GM20000 (cell line): ENCODE measurements around the gene SPR.

Experiments
- DNase-seq: peaks from one replicate; pipeline ENCODE4 v3.0.0; 2012; ENCODE audit warnings: low spot score
- TF ChIP-seq, protein P1 (sequence below): IDR thresholded peaks from 2 replicates; pipeline ENCODE4 v1.5.1; 2012; ENCODE audit warnings: mild to moderate bottlenecking, control low read depth; ENCODE audit errors: extremely low read depth, missing control alignments

The SPR gene

DNA sequence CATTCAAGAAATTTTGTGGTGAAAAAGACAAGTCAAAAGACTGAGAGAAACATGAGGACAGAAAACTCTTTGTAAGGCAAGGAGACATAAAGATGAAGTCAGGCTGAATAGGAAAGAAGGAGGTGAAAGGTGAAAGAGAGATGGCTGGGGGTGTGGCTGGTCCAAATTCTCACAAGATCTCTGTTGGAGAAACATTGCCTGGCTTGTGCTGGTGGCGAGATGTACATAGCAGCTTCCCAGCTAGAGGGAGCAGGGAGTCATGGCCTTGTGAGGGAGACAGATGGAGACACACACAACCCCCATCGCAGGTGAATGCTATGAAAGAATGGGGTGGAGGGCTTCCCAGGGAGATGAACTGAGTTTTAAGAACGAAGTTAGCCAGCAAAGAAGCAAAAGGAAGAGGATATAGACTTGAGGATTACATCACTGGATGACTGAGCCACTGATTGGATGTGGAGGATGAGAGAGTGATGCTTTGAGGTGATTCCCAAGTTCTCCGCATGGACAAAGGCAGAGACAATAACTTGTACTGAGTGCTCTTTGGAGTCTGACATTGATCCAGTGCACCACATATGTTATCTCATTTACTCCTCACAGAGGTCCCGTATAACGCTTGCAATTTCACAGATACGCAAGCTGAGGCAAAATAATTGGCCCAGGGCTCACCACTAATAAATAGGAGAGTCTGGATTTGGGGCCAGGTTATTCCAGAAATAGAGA, 26.4 kb downstream of the SPR start:
- DNase-seq = peak; percentile 6

DNA sequence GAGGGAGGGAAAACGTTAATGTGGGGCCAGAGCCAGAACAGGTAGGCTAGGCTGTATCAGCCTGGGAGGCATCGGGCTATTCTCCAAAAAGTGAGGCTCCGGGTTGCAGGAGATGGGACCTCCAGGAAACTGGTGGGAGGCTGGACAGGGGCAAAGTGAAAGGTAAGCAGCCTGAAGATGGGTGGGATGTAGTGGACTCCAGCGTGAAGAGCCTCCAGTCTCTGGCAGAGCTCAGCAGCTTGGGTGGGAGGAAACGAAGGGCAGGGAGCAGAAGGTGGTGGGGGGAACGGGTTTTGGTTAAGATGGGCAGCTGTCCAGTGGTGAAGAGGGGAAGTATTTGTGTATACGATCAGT, 27.0 kb downstream of the SPR start:
- TF ChIP-seq, protein P1, sequence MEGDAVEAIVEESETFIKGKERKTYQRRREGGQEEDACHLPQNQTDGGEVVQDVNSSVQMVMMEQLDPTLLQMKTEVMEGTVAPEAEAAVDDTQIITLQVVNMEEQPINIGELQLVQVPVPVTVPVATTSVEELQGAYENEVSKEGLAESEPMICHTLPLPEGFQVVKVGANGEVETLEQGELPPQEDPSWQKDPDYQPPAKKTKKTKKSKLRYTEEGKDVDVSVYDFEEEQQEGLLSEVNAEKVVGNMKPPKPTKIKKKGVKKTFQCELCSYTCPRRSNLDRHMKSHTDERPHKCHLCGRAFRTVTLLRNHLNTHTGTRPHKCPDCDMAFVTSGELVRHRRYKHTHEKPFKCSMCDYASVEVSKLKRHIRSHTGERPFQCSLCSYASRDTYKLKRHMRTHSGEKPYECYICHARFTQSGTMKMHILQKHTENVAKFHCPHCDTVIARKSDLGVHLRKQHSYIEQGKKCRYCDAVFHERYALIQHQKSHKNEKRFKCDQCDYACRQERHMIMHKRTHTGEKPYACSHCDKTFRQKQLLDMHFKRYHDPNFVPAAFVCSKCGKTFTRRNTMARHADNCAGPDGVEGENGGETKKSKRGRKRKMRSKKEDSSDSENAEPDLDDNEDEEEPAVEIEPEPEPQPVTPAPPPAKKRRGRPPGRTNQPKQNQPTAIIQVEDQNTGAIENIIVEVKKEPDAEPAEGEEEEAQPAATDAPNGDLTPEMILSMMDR = no peak
- peak; percentile 17 for DNase-seq

More for the DNA sequence above, 26.4 kb downstream of the SPR start:
- TF ChIP-seq, protein P1 = no peak

DNA sequence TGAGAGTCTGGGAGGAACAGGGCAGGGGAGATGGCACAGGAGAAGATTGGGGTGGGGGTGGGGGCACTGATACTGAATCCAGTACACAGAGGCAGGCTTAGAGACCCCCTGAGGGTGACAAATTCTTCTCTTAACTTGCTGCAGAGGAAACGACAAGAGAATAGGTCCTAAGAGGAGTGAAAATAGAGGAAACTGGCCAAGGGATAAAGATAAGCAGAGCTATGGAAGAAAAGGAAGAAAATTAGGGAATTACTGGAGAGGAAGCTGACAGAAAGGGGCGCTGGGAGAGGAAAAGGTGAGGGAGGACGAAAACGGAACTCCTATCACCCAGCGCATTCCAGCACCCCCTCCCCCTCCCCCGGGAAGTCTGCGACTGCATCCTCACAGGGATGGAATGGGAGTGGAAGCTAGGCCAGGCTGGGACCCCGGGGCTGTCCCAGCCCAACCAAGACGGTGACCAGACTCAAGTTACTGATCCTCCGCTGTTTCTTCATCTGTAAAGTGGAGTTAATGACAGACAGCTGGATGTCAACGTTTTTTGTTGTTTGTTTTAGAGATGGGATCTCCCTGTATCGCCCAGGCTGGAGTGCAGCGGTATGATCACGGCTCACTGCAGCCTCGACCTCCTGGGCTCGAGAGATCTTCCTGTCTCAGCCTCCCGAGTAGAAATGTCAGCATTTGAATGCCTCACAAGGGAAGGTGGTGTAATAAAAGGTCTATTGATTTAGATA, 27.5 kb downstream of the SPR start:
- TF ChIP-seq, protein P1 = no peak
- DNase-seq = peak; percentile 9

DNA sequence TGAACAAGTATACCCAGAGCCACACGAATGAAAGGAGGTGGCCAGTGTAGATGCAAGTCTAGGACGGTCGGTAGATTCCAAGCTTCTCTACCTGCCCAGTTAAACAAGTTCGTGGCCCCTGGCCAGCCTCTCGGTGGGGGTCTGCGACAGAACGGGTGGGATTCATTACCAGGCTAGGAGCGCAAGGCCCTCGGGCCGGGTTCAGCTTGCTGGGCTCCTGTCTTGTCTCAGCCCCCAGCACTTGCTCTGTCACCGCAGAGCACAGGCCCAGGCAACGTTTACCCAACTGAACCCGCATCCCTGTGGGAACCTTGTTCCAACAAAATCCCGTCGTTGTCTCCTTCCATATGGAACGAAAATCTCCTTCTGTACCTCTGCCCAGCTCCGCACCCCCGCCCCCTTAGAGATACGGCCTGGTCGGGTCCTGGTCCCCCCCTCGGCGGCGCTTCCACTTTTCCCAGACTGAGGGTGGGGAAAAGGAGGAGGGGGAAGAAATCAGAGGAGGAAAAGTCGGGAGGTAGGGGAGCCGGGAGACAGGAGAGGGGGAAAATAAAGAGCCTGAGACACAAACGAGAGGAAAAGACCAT, 28.2 kb downstream of the SPR start:
- peak; percentile 76 for DNase-seq
- TF ChIP-seq, protein P1 = no peak

DNA sequence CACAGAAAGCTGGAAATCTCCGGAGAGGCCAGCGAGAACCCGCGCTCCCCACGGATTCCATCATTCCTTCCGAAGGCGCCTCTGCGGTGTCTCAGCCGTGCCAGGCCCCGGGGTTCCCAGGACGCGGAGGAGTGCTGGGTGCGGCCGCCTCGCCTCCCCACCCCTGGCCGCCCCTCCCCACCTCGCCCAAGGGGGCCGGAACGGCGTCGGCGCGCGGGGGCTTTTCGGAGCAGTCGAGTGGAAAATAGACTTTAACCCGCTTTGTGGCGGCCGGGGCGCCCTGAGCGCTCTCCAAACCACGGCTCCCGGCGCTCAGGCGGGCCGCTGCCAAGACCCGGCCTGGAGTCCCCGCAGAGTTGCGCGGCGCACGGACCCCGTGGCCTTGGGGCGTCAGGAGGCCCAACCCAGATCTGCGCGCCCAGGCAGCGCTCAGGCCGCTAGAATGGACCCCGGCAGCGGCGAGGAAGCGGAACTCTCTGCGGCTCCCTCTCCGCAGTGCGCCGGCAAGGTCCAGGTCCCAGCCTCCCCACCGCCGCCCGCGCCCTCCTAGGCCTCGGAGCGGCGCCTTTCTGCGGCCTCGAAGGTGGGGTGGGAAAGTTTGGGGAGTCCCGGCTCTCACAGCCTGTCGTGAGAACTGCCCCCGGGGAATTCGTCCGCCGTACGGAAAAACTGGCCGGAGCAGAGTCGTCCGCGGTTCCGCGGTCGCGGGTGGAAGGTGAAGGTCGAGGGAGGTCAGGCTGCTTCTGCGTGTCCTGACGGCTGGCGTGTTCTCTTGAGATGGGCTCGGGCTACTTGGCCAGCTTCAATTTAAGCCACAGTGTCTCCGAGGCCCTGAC, 28.9 kb downstream of the SPR start:
- DNase-seq = peak; percentile 87
- TF ChIP-seq, protein P1 = no peak

DNA sequence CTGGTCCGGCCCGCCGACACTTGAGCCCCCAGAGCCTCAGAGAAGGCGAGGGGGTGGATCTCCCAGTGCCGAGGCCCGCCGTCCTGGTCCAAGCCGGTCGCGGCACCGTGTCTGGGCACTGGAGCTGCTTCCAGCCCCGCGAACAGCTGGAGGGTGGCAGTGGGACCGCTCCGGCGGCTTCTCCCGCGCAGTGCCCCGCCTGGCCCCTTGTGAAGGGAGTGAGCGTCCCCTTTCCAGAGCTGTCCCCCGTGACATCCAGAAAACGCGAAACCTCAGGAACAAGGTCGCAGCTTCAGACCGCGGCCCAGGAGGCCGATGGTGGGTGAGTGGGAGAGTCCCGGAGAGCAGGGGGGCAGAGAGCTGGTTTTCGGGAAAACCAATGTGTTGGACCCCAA, 29.5 kb downstream of the SPR start:
- TF ChIP-seq, protein P1 = no peak
- no peak for DNase-seq
